GM08714 (cell line): ENCODE results near the gene C5orf52.
"Not testable (repeated sequence)": the region's sequence is repeated elsewhere in the genome, so short reads cannot be mapped to it uniquely, and the experiment has no call there.

Experiments used
- H3K4me3 ChIP-seq: fragments of 200-500 bp; sonication (Bioruptor generic); 2 replicates; pipeline ENCODE4 v1.5.1; 2014; ENCODE audit warnings: mild to moderate bottlenecking, low read length, inconsistent platforms
- ZNF274 ChIP-seq: IDR thresholded peaks from 2 replicates; pipeline ENCODE4 v1.6.1; 2012; ENCODE audit warnings: mild to moderate bottlenecking, low read depth, low read length

C5orf52 gene

GRCh38 chr5:157689942-157690689 lies 18.8 kb downstream of the C5orf52 start:
- no peak overlapping the region for H3K4me3 ChIP-seq
- TF ChIP-seq ZNF274, result no peak

- no peak for TF ChIP-seq ZNF274
- no peak overlapping the region for H3K4me3 ChIP-seq
Measured at GRCh38 chr5:157690690-157691433, 19.5 kb downstream of the C5orf52 start.

- H3K4me3 ChIP-seq, result not testable (repeated sequence)
Measured at GRCh38 chr5:157693816-157694215, 22.5 kb downstream of the C5orf52 start.

GRCh38 chr5:157696154-157696553 lies 24.8 kb downstream of the C5orf52 start:
- not testable (repeated sequence) for H3K4me3 ChIP-seq

DNA sequence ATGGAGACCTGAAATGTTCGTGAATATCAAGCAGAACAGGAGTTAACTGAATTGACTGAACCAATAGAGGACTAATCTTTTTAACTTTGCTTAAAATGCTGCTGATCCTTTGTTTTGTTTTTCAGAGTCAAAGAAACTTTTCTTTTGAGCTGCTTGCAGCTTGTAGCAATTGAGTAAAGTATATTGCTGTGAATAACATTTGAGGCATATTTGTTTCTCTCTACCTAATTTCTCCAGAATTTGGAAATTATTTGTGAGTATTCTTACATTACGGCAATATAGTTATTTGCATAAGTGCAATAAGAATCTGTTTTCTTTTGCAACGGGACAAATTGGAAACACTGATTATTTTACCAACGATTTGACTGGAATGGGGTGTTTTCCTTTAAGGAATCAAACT lies 27.3 kb downstream of the C5orf52 start:
- H3K4me3 ChIP-seq, result not testable (repeated sequence)

DNA sequence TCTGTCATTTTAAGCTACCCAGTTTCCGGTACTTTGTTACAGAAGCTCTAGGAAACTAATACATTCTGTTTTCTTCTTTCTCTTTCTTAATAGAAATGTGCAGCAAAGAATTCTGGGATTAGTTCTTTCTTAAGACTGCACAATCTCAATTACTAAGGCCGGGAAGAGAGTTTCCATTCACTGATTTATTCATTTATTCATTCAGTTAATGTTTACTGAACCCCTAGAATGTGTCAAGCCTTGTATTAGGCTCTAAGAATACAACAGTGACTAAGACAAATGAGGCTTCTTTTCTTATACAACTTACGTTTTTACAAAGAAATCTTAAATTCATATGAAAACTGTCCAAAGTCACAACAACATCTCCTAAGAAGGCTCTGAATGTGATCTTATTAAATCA lies 32.4 kb downstream of the C5orf52 start:
- H3K4me3 ChIP-seq, result no peak overlapping the region
- no peak for TF ChIP-seq ZNF274

DNA sequence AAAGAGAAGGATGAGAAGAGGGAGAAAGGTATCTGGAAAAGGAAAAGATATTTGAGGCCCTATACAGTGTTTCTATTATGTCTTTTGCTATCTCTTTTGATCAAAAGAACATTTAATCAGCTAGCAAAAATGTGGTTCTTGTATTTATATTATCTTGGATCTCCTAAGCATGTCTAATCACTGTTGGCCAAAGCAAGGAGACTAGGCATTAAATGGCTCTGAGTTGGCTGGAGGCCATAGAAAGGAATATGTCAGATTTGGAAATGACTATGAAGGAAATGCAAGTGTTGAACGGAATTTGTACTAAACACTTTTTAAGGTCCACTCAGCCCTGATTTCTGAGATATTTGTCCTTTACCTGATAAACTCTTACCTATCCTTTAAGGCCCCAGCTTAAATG lies 37.5 kb downstream of the C5orf52 start:
- H3K4me3 ChIP-seq, result no peak overlapping the region
- TF ChIP-seq ZNF274, result no peak

DNA sequence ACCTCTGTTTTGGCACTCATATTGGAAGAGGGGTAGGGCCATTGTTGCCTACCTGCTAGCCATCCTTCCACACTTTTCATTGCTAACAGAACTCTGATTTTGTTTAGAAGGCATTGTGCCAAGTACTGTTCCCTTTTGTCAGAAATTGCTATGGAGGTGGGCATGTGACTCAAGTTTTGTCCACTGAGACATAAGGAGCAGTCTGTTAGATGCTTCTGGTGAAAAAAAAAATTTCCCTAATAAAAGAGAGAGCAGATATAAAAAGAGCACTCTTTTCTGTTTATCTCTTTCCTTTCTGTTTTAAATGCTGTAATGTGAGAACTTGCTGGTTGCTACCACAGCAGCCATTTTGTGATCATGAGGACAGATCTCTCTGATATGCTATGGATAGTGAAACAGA lies 38.0 kb downstream of the C5orf52 start:
- H3K4me3 ChIP-seq, result no peak overlapping the region
- no peak for TF ChIP-seq ZNF274

GRCh38 chr5:157710431-157710830 lies 39.1 kb downstream of the C5orf52 start:
- no peak overlapping the region for H3K4me3 ChIP-seq
- TF ChIP-seq ZNF274, result no peak

DNA sequence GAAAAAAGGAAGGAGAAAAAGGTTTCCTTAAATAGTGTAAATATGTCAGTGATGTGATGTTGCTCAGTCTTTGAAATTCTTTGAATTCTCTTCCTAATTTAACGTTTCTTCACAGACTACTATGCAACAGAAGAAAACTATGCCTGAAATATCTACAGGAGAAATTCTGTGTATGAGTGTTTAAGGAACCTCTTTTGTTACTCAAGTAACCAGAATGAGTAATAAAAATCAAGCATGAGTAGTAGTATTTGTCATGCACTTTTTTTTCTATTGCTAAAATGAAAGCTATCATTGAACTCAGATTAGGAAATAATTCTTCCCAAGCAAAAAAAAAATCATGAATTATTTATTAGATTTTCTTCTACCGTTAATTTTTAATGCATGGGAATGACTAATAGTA lies 39.5 kb downstream of the C5orf52 start:
- no peak overlapping the region for H3K4me3 ChIP-seq
- TF ChIP-seq ZNF274, result no peak

DNA sequence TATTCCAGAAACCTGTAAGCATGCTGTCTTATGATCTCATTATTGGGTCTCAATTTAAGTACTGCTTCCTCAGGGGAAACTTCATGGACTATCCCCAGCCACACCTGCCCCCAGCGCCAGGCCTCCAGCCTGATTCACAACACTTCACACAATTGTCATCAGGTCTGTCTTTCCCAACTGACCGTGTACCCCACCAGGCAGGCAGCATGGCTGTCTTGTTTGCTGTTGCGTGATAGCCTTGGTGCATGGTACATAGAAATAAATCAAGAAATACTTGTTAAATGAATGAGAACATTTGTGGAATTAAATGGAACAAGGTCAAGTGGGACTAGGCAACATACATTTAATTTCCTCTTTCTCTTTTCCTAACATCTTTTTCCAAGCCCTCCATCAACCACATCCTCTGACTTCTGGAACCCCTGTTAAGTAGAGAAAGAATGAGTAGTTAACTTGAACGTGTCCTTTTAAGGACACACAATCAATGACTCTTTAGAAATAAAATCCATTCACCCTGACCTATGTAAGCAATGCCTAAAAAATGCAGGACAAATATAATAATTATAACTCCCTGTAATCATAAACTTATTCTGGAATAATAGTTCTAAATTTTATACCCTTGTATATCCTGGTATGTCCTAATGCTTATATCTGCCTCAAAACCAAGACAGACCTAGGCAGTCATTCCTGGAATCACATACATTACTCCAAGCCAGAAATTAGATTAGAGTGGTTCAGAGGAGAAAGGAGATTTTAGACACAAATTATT lies 42.7 kb downstream of the C5orf52 start:
- H3K4me3 ChIP-seq, result no peak overlapping the region
- no peak for TF ChIP-seq ZNF274

GRCh38 chr5:157714596-157714864 lies 43.2 kb downstream of the C5orf52 start:
- TF ChIP-seq ZNF274, result no peak
- no peak overlapping the region for H3K4me3 ChIP-seq

- no peak for TF ChIP-seq ZNF274
- H3K4me3 ChIP-seq, result no peak overlapping the region
Measured at GRCh38 chr5:157718519-157718918, 47.2 kb downstream of the C5orf52 start.

- no peak for TF ChIP-seq ZNF274
- no peak overlapping the region for H3K4me3 ChIP-seq
Measured at GRCh38 chr5:157719245-157719644, 47.9 kb downstream of the C5orf52 start.

DNA sequence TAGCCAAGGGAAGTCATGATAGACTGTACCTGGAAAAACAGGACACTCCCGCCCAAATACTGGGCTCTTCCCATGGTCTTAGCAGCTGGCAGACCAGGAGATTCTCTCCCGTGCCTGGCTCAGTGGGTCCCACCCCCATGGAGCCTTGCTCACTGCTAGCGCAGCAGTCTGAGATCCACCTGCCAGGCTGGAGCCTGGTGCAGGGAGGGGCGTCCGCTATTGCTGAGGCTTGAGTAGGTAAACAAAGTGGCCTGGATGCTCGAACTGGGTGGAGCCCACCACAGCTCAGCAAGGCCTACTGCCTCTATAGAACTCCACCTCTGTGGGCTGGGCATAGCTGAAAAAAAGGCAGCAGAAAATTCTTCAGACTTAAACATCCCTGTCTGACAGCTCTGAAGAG lies 49.8 kb downstream of the C5orf52 start:
- H3K4me3 ChIP-seq, result no peak overlapping the region
- TF ChIP-seq ZNF274, result no peak

DNA sequence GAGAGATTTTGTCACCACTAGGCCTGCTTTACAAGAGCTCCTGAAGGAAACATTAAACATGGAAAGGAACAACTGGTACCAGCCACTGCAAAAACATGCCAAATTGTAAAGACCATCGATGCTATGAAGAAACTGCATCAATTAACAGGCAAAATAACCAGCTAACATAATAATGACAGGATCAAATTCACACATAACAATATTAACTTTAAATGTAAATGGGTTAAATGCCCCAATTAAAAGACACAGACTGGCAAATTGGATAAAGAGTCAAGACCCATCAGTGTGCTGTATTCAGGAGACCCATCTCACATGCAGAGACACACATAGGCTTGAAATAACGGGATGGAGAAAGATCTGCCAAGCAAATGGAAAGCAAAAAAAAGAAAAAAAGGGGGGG lies 51.6 kb downstream of the C5orf52 start:
- H3K4me3 ChIP-seq, result not testable (repeated sequence)

DNA sequence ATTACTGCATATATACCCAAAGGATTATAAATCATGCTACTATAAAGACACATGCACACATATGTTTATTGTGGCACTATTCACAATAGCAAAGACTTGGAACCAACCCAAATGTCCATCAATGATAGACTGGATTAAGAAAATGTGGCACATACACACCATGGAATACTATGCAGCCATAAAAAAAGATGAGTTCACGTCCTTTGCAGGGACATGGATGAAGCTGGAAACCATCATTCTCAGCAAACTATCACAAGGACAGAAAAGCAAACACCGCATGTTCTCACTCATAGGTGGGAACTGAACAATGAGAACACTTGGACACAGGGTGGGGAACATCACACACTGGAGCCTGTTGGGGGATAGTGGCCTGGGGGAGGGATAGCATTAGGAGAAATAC lies 55.3 kb downstream of the C5orf52 start:
- not testable (repeated sequence) for H3K4me3 ChIP-seq

DNA sequence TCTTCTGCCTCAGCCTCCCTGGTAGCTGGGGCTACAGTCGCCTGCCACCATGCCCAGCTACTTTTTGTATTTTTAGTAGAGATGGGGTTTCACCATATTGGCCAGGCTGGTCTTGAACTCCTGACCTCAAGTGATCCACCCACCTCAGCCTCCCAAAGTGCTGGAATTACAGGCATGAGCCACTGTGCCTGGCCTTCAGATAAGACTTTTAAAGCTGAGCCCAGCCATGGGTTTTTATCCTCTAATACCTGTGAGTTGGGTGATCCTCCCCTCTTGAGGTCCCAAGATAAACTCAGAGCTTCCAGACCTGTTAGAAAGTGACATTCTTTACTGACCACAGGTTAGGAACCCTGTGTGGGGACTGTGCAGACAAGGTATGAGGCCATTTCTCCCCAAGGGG lies 56.5 kb downstream of the C5orf52 start:
- not testable (repeated sequence) for H3K4me3 ChIP-seq
